Mucosa of rectum (tissue), 2 donors: ENCODE results near the gene EPB41.

Experiments used
- H3K27ac ChIP-seq, 2 donors: one replicate each; pipeline ENCODE4 v1.7.0; 2013; ENCODE audit warnings: inconsistent platforms in 2 of 2, low read depth in 2 of 2, low read length in 2 of 2
- H3K27me3 ChIP-seq, 2 donors: one replicate each; pipeline ENCODE4 v1.7.0; 2013; ENCODE audit warnings: low read length in 2 of 2; ENCODE audit not compliant: control insufficient read depth in 2 of 2, insufficient read depth in 2 of 2
- H3K36me3 ChIP-seq, 2 donors: one replicate each; pipeline ENCODE4 v1.7.0; 2013; ENCODE audit warnings: low read length in 2 of 2; ENCODE audit not compliant: control insufficient read depth in 2 of 2, insufficient read depth in 2 of 2
- H3K4me1 ChIP-seq, 2 donors: one replicate each; pipeline ENCODE4 v1.7.0; 2013; ENCODE audit warnings: low read length in 2 of 2, mild to moderate bottlenecking in 1 of 2; ENCODE audit not compliant: control insufficient read depth in 2 of 2, insufficient read depth in 2 of 2
- H3K4me3 ChIP-seq, 2 donors: one replicate each; pipeline ENCODE4 v1.7.0; 2013; ENCODE audit warnings: low read length in 2 of 2
- H3K9ac ChIP-seq, 2 donors: one replicate each; pipeline ENCODE4 v1.7.0; 2013; ENCODE audit warnings: low read length in 2 of 2, low read depth in 1 of 2, mild to moderate bottlenecking in 1 of 2
- H3K9me3 ChIP-seq, 2 donors: one replicate each; pipeline ENCODE4 v1.7.0; 2013; ENCODE audit warnings: low read length in 2 of 2; ENCODE audit not compliant: control insufficient read depth in 2 of 2
- donor health status: healthy.
- donor health status: Normal muscosa, but diverticular disease.

EPB41 gene

DNA sequence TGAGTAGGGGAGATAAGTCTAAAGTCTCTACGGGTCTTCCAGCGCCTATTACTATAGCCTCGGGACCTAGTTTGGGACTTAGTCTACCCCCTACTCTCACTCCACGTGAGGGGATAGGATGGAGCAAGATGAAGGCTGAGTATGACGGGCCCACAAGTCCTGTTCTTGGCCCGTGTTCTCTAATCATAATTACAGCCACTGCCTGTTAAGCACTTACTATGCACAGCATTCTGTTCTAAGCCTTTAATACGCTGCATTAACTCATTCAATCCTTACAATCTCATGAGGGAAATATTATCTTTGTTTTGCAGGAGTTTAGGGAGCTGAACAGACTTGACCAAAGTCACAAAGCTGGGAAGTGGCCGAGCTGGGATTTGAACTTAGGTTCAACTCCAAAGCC, 23.9 kb upstream of the EPB41 start:
- Histone ChIP-seq H3K9ac (no peak overlapping the region), H3K27me3 (no peaks in the 10 kb centered on the region), H3K27ac (no peak overlapping the region), H3K4me3 (no peak overlapping the region), H3K36me3 (no peaks in the 10 kb centered on the region), H3K4me1 (peaks cover 8 to 17% of the 10 kb centered on the region in 2 donors), H3K9me3 (no peaks in the 10 kb centered on the region)

DNA sequence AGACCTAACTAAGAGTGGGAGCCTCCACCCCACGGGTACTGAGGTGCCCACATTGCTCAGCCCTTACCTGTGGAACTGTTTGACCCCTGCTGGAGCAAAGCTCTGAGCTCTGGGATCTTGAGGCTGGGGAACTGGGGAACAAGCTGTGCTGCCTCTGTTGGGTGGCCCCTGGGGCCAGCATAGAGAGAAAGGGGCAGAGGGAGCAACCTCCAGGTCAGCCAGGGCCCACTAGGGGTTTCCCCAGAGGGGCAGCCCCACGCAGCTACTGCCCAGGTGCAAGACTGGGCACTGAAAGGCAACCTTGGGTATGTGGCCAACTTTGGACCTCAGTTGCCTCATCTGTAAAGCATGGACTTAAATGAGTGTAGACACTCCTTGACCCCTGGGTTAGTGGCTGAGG, 23.5 kb upstream of the EPB41 start:
- Histone ChIP-seq H3K27me3 (no peaks in the 10 kb centered on the region), H3K9ac (no peak overlapping the region), H3K4me1 (peaks cover 6 to 14% of the 10 kb centered on the region in 2 donors), H3K4me3 (no peak overlapping the region), H3K27ac (no peak overlapping the region), H3K9me3 (no peaks in the 10 kb centered on the region), H3K36me3 (no peaks in the 10 kb centered on the region)

GRCh38 chr1:28891256-28891655, 23.1 kb upstream of the EPB41 start:
- H3K27me3 ChIP-seq, result no peaks in the 10 kb centered on the region
- H3K9ac ChIP-seq, result no peak overlapping the region
- no peaks in the 10 kb centered on the region for H3K36me3 ChIP-seq
- peaks cover 6 to 12% of the 10 kb centered on the region in 2 donors for H3K4me1 ChIP-seq
- H3K4me3 ChIP-seq, result no peak overlapping the region
- H3K9me3 ChIP-seq, result no peaks in the 10 kb centered on the region
- no peak overlapping the region for H3K27ac ChIP-seq

DNA sequence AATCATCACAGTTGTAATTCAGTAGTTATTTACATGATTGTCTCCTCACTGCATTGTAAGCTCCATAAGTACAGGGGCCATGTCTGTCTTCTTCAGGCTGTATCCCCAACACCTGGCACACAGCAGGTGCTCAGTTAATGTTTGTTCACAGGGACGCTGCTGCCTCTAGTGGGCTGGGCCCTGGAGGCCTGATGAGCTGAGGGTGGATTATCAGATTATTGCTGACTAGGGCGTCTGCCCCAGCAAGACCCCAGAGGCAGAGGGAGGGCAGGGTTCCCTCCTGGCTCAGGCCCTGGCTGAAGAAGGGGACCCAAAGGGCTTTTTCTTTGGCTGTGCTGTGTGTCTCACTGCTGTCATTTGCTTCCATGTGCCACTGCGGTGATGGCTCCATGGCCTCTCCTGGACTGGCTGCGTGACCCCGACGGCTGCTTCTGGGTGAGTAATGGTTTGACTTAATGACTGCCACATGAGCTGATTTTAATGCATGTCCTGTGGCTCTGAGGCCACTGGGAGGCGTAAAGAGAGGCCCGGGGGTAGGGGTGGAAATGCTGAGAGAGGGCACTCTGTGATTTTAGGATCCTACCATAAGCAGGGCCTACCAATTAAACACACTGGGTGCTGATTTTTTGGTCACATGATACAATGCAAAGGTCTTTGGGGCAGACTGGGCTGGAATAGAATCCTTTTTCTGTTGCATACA, 20.8 kb upstream of the EPB41 start:
- Histone ChIP-seq H3K9me3 (no peaks in the 10 kb centered on the region), H3K9ac (no peak overlapping the region), H3K27ac (no peak overlapping the region), H3K4me3 (no peak overlapping the region), H3K27me3 (no peaks in the 10 kb centered on the region), H3K36me3 (no peaks in the 10 kb centered on the region), H3K4me1 (peaks cover 2 to 9% of the 10 kb centered on the region in 2 donors)

GRCh38 chr1:28894785-28895184, 19.6 kb upstream of the EPB41 start:
- Histone ChIP-seq H3K36me3 (no peaks in the 10 kb centered on the region), H3K4me1 (peaks cover 2 to 9% of the 10 kb centered on the region in 2 donors), H3K9me3 (no peaks in the 10 kb centered on the region), H3K4me3 (no peak overlapping the region), H3K27me3 (no peaks in the 10 kb centered on the region), H3K27ac (no peak overlapping the region), H3K9ac (no peak overlapping the region)

- Histone ChIP-seq H3K9me3 (no peaks in the 10 kb centered on the region), H3K27ac (no peak overlapping the region), H3K9ac (no peak overlapping the region), H3K36me3 (no peaks in the 10 kb centered on the region), H3K4me1 (peaks cover 2 to 7% of the 10 kb centered on the region in 2 donors), H3K27me3 (no peaks in the 10 kb centered on the region), H3K4me3 (no peak overlapping the region)
Observed at GRCh38 chr1:28895896-28896608, 18.3 kb upstream of the EPB41 start.

DNA sequence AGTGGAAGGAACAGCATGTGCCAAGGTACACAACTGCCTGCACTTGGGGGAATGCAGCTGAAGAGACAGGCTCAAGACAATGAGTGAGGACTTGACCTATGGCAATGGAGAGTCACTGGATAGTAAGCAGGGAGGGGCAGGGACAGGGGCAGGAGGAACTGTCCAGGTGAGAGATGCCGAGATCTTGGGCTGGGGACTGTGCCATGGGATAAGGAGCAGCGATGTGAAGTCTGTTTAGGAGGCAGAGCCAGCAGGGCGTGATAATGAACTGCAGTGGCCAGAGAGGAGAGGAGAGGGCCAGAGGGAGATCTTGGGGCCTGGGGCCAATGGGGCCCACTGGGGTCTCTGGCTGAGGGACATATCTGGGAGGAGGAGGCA, 17.8 kb upstream of the EPB41 start:
- Histone ChIP-seq H3K9me3 (no peaks in the 10 kb centered on the region), H3K4me1 (peaks cover 2 to 7% of the 10 kb centered on the region in 2 donors), H3K27me3 (no peaks in the 10 kb centered on the region), H3K4me3 (no peak overlapping the region), H3K36me3 (no peaks in the 10 kb centered on the region), H3K9ac (no peak overlapping the region), H3K27ac (no peak overlapping the region)

GRCh38 chr1:28897789-28898188, 16.6 kb upstream of the EPB41 start:
- no peak overlapping the region for H3K9ac ChIP-seq

DNA sequence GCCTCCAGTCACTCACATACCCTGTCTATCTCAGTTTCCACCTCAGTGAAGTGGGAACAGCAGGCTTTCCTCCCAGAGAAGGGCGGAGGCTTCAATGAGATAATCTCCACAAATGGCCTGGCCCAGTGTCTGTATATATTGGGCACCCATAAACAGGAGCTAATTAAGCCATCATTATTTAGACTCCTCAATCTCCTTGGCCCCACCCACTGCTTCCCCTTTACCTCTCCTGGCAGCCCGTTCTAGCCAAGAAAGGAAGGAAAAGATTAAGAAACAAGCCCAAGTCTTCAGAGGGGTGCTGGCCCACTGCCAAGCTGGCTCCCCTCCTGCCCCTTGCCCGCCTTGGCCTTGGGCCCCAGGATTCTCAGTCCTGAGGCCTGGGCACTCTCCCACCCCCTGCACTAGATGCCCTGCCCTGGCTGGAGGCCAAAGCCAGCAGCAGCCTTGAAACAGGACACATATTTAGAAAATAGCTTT, 15.9 kb upstream of the EPB41 start:
- no peaks in the 10 kb centered on the region for H3K9me3 ChIP-seq
- peaks cover 2 to 7% of the 10 kb centered on the region in 2 donors for H3K4me1 ChIP-seq
- no peak overlapping the region for H3K27ac ChIP-seq
- H3K36me3 ChIP-seq, result no peaks in the 10 kb centered on the region
- H3K4me3 ChIP-seq, result no peak overlapping the region
- H3K27me3 ChIP-seq, result no peaks in the 10 kb centered on the region
- no peak overlapping the region for H3K9ac ChIP-seq

More at GRCh38 chr1:28897789-28898188, 16.6 kb upstream of the EPB41 start:
- H3K27me3 ChIP-seq, result no peaks in the 10 kb centered on the region
- H3K4me3 ChIP-seq, result no peak overlapping the region
- H3K4me1 ChIP-seq, result peaks cover 2 to 7% of the 10 kb centered on the region in 2 donors
- no peak overlapping the region for H3K27ac ChIP-seq
- no peaks in the 10 kb centered on the region for H3K9me3 ChIP-seq
- no peaks in the 10 kb centered on the region for H3K36me3 ChIP-seq

GRCh38 chr1:28899267-28899666, 15.1 kb upstream of the EPB41 start:
- Histone ChIP-seq H3K36me3 (no peaks in the 10 kb centered on the region), H3K27ac (no peak overlapping the region), H3K27me3 (no peaks in the 10 kb centered on the region), H3K9ac (no peak overlapping the region), H3K4me1 (peaks cover 2 to 7% of the 10 kb centered on the region in 2 donors), H3K4me3 (no peak overlapping the region), H3K9me3 (no peaks in the 10 kb centered on the region)
